Measurements from ENCODE around the gene ITGA3. TPM values are rescaled to one million over a fixed set of nuclear protein-coding genes. Genes with fewer than 3 reads are reported as not detected.

ITGA3 gene
- total RNA-seq, 4 donors from 2014 or later = 44.4 to 86.3 (median 77.0) TPM

GRCh38 chr17:50134206-50135110 is 78.5 kb downstream of the ITGA3 start:
- Histone ChIP-seq H3K9me3 (no peaks in the 10 kb centered on the region), H3K27me3 (peaks cover 1 to 16% (median 2%) of the 10 kb centered on the region in 4 donors), H3K36me3 (peaks cover 42 to 55% (median 48%) of the 10 kb centered on the region in 3 donors), H3K4me1 (peaks cover 4 to 38% (median 5%) of the 10 kb centered on the region in 3 donors), H3K4me3 (no peak overlapping the region), H3K27ac (no peak overlapping the region)
- intact Hi-C loops (cut with DNase I) = no loop called here
- WGBS, 2 donors = 49 to 64% methylated on average over 4 to 6 of the region's 16 CpGs
- TF ChIP-seq CTCF (IDR thresholded peaks at IDR 0.05) (no peak), POLR2A (IDR thresholded peaks at IDR 0.05) (no peak)
- no peak for DNase-seq

DNA sequence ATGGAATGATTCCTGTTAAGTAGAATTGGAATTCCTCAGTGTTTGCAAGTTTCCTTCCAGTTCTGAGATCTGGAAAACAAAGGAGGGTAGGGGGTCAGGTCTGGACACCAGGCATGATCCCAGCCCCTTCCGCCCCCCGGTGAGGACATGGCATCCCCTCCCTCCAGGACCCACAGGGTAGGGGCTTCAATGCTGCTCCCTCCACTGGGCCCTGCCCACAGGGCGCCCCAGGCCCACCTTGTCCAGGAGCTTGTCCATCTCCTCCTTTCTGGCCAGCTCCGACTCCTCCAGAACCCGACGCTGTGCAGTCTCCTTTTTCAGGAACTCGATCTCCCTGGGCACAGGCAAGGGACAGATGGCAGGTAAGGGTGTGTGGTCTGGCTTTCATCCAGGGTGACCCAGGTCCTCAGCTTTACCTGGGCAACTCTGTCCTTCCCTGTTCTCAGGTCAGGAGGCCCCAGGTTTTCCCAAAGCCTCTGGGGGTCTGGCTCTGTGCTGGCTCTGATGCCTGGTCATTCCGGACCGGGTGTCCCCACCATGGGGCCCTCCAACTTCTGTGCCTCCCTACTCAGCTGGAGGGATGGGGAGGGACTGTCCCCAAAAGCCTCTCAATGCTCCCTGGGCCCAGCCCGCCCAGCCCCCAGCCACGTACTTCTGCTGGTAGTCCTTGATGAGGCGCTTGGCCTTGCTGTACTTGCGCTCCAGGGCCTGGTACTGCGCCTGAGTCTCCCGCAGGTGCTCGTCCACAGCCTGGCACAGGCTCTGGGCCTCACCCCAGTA is 79.6 kb downstream of the ITGA3 start:
- no peak overlapping the region for H3K27ac ChIP-seq
- DNase-seq = no peak
- peaks cover 0 to 5% (median 0%) of the 10 kb centered on the region in 4 donors for H3K27me3 ChIP-seq
- H3K9me3 ChIP-seq = no peaks in the 10 kb centered on the region
- 72 to 83% methylated on average over 7 to 12 of the region's 16 CpGs for WGBS, 2 donors
- TF ChIP-seq CTCF (IDR thresholded peaks at IDR 0.05) (no peak), POLR2A (IDR thresholded peaks at IDR 0.05) (no peak)
- H3K4me1 ChIP-seq = peaks cover 6 to 38% (median 9%) of the 10 kb centered on the region in 3 donors
- H3K4me3 ChIP-seq = no peak overlapping the region
- peaks cover 45 to 65% (median 59%) of the 10 kb centered on the region in 3 donors for H3K36me3 ChIP-seq
- intact Hi-C loops (cut with DNase I) = no loop called here

DNA sequence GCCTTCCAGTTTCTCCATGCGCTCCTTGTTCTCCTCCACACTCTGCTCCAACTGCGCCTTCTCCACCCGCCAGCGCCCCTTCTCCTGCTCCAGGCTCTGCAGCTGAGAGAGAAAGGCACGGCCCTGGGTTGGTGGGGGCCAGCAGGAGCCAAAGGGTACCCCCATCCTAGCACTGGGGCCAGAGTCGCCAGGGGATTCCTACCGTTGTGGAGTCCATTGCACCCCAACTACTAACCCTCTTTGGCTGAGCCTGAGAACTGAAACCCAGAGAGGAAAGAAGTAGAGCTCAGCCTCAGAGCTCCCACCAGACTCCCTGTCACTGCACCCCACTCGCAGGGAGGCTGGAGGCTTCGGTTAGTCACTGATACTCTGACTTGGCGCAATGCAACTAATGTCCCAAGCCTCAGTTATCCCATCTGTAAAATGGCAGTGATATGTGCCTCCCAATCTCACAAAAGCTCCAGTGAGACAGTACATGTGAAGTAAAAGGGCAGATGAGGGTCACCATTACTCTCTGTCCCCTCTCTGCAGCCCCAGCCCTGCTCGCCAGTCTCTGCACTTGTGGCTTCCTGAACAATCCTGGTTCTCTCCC is 80.3 kb downstream of the ITGA3 start:
- Histone ChIP-seq H3K27ac (no peak overlapping the region), H3K4me1 (peaks cover 11 to 40% (median 15%) of the 10 kb centered on the region in 3 donors), H3K27me3 (no peaks in the 10 kb centered on the region), H3K9me3 (no peaks in the 10 kb centered on the region), H3K4me3 (no peak overlapping the region), H3K36me3 (peaks cover 50 to 72% (median 66%) of the 10 kb centered on the region in 3 donors)
- WGBS, 2 donors = 86 to 99% methylated on average over 7 to 8 of the region's 11 CpGs
- TF ChIP-seq CTCF (IDR thresholded peaks at IDR 0.05) = no peak
- no peak for TF ChIP-seq POLR2A (IDR thresholded peaks at IDR 0.05)
- DNase-seq = no peak
- intact Hi-C loops (cut with DNase I) = no loop called here

DNA sequence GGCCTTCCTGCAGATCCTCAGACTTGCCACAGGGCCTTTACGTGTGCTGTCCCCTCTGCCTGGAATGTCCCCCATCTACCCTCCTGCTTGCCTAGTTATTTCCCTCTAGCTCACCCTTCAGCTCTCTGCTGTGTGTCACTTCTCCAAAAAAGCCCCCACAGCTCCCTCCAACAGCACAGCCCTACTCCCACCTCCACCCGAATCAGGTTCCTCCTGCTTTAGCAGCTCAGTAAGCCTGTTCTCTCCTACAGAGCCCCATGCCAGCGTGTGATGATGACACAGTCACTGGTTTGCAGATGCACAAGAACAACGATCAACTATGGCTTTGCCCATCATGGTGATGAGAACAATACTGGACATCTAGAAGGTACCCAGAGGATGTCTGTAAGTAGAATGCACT is 81.1 kb downstream of the ITGA3 start:
- H3K27me3 ChIP-seq = no peaks in the 10 kb centered on the region
- DNase-seq = no peak
- H3K27ac ChIP-seq = no peak overlapping the region
- peaks cover 54 to 81% (median 74%) of the 10 kb centered on the region in 3 donors for H3K36me3 ChIP-seq
- TF ChIP-seq POLR2A (IDR thresholded peaks at IDR 0.05) = no peak
- no peak for TF ChIP-seq CTCF (IDR thresholded peaks at IDR 0.05)
- H3K4me1 ChIP-seq = peaks cover 11 to 49% (median 21%) of the 10 kb centered on the region in 3 donors
- intact Hi-C loops (cut with DNase I) = no loop called here
- 83 to 86% methylated on average over 2 to 3 of the region's 4 CpGs for WGBS, 2 donors
- H3K9me3 ChIP-seq = no peaks in the 10 kb centered on the region
- no peak overlapping the region for H3K4me3 ChIP-seq
